ENCODE measurements around the gene HES5. TPM values are rescaled to one million over a fixed set of nuclear protein-coding genes. Genes with fewer than 3 reads are reported as not detected.

HES5 gene
- polyA plus RNA-seq, 1 donor (not counting 4 experiments of a cell fraction or from before 2014, with no cell fraction given) = 0.33 TPM

DNA sequence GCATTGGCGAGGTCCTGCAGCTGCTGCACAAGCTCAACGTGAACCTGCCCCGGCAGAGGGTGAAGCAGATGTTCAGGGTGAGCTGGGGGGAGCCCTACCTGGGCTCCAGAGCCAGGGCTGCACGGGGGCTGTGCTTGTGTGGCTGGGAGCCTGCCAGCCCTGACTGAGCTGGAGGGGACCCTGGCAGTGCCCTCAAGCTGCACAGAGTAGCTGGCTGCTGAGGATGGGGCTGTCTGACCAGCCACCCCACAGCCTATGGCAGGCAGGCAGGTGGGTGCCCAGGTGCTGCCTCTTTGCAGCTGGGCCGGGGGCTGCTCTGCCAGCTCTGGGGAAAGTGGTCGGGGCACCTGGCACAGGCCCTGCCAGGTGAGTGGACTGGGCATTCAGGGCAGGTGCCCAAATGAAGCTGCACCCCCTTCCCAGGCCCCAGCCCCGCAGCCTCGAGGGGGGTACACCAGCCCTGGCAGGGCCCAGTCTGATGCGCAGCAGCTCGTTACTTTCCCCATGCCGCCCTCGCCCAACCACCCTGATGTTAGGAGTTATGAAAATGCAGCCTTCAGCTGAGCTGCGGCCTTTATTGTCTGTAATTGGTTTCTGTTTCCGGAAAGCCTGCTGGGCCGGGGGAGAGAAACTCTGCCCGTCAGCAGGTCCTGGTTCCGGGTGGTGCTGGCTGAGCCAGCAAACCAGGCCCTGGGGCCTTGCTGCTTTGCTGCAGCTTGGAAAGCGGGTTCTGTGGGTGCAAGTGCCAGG, 49.7 kb downstream of the HES5 start:
- Histone ChIP-seq H3K9ac (ENCODE audit: control insufficient read depth, extremely low read depth, insufficient read depth, low read length) (no peak overlapping the region), H3K9me1 (ENCODE audit: control insufficient read depth, extremely low read depth, insufficient read depth, low read length) (no peaks in the 10 kb centered on the region), H4K20me1 (ENCODE audit: control insufficient read depth, extremely low read depth, insufficient read depth, low read length) (peaks cover 57% of the 10 kb centered on the region), H3K36me3 (ENCODE audit: control insufficient read depth in 2 of 2, extremely low read depth in 1 of 2, insufficient read depth in 2 of 2, low read length in 2 of 2) (peaks cover 21 to 36% of the 10 kb centered on the region in 2 experiments), H3K27me3 (ENCODE audit: control insufficient read depth, extremely low read depth, insufficient read depth, low read length) (no peaks in the 10 kb centered on the region), H2AFZ (ENCODE audit: control insufficient read depth, low read length) (no peak overlapping the region), H3K4me2 (ENCODE audit: control insufficient read depth, extremely low read depth, insufficient read depth, low read depth, low read length) (no peak overlapping the region), H3K4me3 (ENCODE audit: control insufficient read depth in 2 of 3, extremely low read depth in 1 of 3, insufficient read depth in 2 of 3, low read depth in 1 of 3, low read length in 3 of 3) (no peak overlapping the region), H3K9me3 (ENCODE audit: control insufficient read depth, low read depth, low read length) (no peaks in the 10 kb centered on the region), H3K4me1 (ENCODE audit: control insufficient read depth, extremely low read depth, insufficient read depth, low read length) (peaks cover 20% of the 10 kb centered on the region), H3K79me2 (ENCODE audit: control insufficient read depth, insufficient read depth, low read length) (peaks cover 45% of the 10 kb centered on the region), H3K27ac (ENCODE audit: control insufficient read depth, insufficient read depth, low read length) (no peak overlapping the region)
- no peak for DNase-seq (ENCODE audit: low read depth, low spot score)
- FAIRE-seq = no peak
- dilution Hi-C loops (cut with MboI; ENCODE audit: extremely low pct_ligation_motif_present, low sequenced_read_pairs) = no loop called here
- TF ChIP-seq, protein P1, sequence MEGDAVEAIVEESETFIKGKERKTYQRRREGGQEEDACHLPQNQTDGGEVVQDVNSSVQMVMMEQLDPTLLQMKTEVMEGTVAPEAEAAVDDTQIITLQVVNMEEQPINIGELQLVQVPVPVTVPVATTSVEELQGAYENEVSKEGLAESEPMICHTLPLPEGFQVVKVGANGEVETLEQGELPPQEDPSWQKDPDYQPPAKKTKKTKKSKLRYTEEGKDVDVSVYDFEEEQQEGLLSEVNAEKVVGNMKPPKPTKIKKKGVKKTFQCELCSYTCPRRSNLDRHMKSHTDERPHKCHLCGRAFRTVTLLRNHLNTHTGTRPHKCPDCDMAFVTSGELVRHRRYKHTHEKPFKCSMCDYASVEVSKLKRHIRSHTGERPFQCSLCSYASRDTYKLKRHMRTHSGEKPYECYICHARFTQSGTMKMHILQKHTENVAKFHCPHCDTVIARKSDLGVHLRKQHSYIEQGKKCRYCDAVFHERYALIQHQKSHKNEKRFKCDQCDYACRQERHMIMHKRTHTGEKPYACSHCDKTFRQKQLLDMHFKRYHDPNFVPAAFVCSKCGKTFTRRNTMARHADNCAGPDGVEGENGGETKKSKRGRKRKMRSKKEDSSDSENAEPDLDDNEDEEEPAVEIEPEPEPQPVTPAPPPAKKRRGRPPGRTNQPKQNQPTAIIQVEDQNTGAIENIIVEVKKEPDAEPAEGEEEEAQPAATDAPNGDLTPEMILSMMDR (optimal IDR thresholded peaks at IDR 0.05 in 1 of 3, IDR thresholded peaks at IDR 0.05 in 1 of 3, conservative IDR thresholded peaks at IDR 0.05 in 1 of 3; ENCODE audit: extremely low read depth in 1 of 3, insufficient read depth in 2 of 3, low read length in 3 of 3) = no peak
- no peak for TF ChIP-seq EZH2 (IDR thresholded peaks at IDR 0.05; ENCODE audit: low read length)

DNA sequence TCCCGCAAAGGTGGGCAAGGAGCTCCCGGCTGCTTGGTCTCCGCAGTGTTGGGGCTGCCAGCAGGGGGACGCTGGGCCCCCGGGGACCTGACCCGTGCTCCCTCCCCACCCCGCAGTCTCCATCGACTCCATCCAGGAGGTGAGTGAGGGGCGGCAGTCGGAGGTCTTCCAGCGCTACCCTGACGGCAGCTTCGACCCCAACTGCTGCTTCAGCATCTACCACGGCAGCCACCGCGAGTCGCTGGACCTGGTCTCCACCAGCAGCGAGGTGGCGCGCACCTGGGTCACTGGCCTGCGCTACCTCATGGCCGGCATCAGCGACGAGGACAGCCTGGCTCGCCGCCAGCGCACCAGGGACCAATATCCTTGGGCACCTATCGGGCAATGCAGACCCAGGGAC, 50.4 kb downstream of the HES5 start:
- no peaks in the 10 kb centered on the region for H3K27me3 ChIP-seq (ENCODE audit: control insufficient read depth, extremely low read depth, insufficient read depth, low read length)
- dilution Hi-C loops (cut with MboI; ENCODE audit: extremely low pct_ligation_motif_present, low sequenced_read_pairs) = no loop called here
- H2AFZ ChIP-seq (ENCODE audit: control insufficient read depth, low read length) = no peak overlapping the region
- DNase-seq (ENCODE audit: low read depth, low spot score) (no peak), FAIRE-seq (no peak)
- H3K4me2 ChIP-seq (ENCODE audit: control insufficient read depth, extremely low read depth, insufficient read depth, low read depth, low read length) = no peak overlapping the region
- H3K4me1 ChIP-seq (ENCODE audit: control insufficient read depth, extremely low read depth, insufficient read depth, low read length) = peaks cover 20% of the 10 kb centered on the region
- no peaks in the 10 kb centered on the region for H3K9me1 ChIP-seq (ENCODE audit: control insufficient read depth, extremely low read depth, insufficient read depth, low read length)
- no peak overlapping the region for H3K27ac ChIP-seq (ENCODE audit: control insufficient read depth, insufficient read depth, low read length)
- H4K20me1 ChIP-seq (ENCODE audit: control insufficient read depth, extremely low read depth, insufficient read depth, low read length) = peaks cover 60% of the 10 kb centered on the region
- no peak for TF ChIP-seq EZH2 (IDR thresholded peaks at IDR 0.05; ENCODE audit: low read length)
- TF ChIP-seq, protein P1 (optimal IDR thresholded peaks at IDR 0.05 in 1 of 3, IDR thresholded peaks at IDR 0.05 in 1 of 3, conservative IDR thresholded peaks at IDR 0.05 in 1 of 3; ENCODE audit: extremely low read depth in 1 of 3, insufficient read depth in 2 of 3, low read length in 3 of 3) = no peak
- H3K36me3 ChIP-seq (ENCODE audit: control insufficient read depth in 2 of 2, extremely low read depth in 1 of 2, insufficient read depth in 2 of 2, low read length in 2 of 2) = peaks cover 13 to 30% of the 10 kb centered on the region in 2 experiments
- no peak overlapping the region for H3K9ac ChIP-seq (ENCODE audit: control insufficient read depth, extremely low read depth, insufficient read depth, low read length)
- H3K9me3 ChIP-seq (ENCODE audit: control insufficient read depth, low read depth, low read length) = no peaks in the 10 kb centered on the region
- H3K79me2 ChIP-seq (ENCODE audit: control insufficient read depth, insufficient read depth, low read length) = peaks cover 53% of the 10 kb centered on the region
- no peak overlapping the region for H3K4me3 ChIP-seq (ENCODE audit: control insufficient read depth in 2 of 3, extremely low read depth in 1 of 3, insufficient read depth in 2 of 3, low read depth in 1 of 3, low read length in 3 of 3)

Data from keratinocyte (primary cell).